T1000 (cell line): ENCODE results near the gene SLC7A4.

Source experiments
- DNase-seq: peaks from one replicate; lab custom pipeline; 2025; ENCODE audit warnings: mixed read lengths; lab: John Stamatoyannopoulos, UW

Gene SLC7A4

GRCh38 chr22:20997536-20998257 lies 34.7 kb downstream of the SLC7A4 start:
- DNase-seq, result no peak

- DNase-seq, result no peak
Measured at GRCh38 chr22:20996598-20997535, 35.5 kb downstream of the SLC7A4 start.

- no peak for DNase-seq
Measured at GRCh38 chr22:20996031-20996410, 36.3 kb downstream of the SLC7A4 start.

- DNase-seq, result no peak
Measured at GRCh38 chr22:20995329-20996030, 36.9 kb downstream of the SLC7A4 start.

- DNase-seq, result no peak
Measured at GRCh38 chr22:20994902-20995241, 37.5 kb downstream of the SLC7A4 start.

GRCh38 chr22:20994128-20994901 lies 38.0 kb downstream of the SLC7A4 start:
- no peak for DNase-seq

GRCh38 chr22:20993304-20994127 lies 38.8 kb downstream of the SLC7A4 start:
- no peak for DNase-seq

GRCh38 chr22:20992456-20993303 lies 39.7 kb downstream of the SLC7A4 start:
- DNase-seq, result no peak

- DNase-seq, result no peak
Measured at GRCh38 chr22:20992056-20992442, 40.3 kb downstream of the SLC7A4 start.

- DNase-seq, result no peak
Measured at GRCh38 chr22:20991252-20992055, 40.9 kb downstream of the SLC7A4 start.

- no peak for DNase-seq
Measured at GRCh38 chr22:20990184-20991180, 41.9 kb downstream of the SLC7A4 start.

GRCh38 chr22:20989323-20990138 lies 42.8 kb downstream of the SLC7A4 start:
- no peak for DNase-seq

GRCh38 chr22:20988573-20989322 lies 43.6 kb downstream of the SLC7A4 start:
- no peak for DNase-seq

GRCh38 chr22:20987375-20987774 lies 45.0 kb downstream of the SLC7A4 start:
- DNase-seq, result no peak

GRCh38 chr22:20986365-20986764 lies 46.0 kb downstream of the SLC7A4 start:
- no peak for DNase-seq

GRCh38 chr22:20985720-20986119 lies 46.6 kb downstream of the SLC7A4 start:
- DNase-seq, result no peak
